ENCODE measurements around the gene SPATA17.

DNA sequence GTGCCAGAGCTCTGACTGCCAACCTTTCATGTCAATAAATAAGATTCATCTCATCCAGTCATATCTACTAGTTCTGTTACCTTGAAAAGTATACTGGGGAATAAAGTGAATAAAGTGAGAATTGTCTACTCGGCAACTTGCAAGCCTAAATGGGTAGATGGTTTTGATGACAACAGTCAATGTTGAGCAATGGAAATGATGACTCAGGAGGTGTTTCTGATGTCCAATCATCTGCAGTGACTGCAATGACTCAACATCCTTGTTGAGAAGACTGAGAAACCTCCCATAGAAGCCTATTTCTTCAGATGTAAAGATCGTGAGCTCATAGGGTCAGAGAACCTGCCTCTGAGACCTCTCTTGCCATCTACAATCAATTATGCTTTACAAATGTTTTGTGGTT, 276.4 kb downstream of the SPATA17 start:
- TF ChIP-seq RCOR1 (IDR thresholded peaks at IDR 0.05; ENCODE audit: low read length): no peak
- TF ChIP-seq, protein P1, sequence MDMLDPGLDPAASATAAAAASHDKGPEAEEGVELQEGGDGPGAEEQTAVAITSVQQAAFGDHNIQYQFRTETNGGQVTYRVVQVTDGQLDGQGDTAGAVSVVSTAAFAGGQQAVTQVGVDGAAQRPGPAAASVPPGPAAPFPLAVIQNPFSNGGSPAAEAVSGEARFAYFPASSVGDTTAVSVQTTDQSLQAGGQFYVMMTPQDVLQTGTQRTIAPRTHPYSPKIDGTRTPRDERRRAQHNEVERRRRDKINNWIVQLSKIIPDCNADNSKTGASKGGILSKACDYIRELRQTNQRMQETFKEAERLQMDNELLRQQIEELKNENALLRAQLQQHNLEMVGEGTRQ (IDR thresholded peaks at IDR 0.05; ENCODE audit: borderline replicate concordance, low read depth, low read length): no peak
- TF ChIP-seq, protein P2, sequence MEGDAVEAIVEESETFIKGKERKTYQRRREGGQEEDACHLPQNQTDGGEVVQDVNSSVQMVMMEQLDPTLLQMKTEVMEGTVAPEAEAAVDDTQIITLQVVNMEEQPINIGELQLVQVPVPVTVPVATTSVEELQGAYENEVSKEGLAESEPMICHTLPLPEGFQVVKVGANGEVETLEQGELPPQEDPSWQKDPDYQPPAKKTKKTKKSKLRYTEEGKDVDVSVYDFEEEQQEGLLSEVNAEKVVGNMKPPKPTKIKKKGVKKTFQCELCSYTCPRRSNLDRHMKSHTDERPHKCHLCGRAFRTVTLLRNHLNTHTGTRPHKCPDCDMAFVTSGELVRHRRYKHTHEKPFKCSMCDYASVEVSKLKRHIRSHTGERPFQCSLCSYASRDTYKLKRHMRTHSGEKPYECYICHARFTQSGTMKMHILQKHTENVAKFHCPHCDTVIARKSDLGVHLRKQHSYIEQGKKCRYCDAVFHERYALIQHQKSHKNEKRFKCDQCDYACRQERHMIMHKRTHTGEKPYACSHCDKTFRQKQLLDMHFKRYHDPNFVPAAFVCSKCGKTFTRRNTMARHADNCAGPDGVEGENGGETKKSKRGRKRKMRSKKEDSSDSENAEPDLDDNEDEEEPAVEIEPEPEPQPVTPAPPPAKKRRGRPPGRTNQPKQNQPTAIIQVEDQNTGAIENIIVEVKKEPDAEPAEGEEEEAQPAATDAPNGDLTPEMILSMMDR (IDR thresholded peaks at IDR 0.05): no peak
